Measurements from ENCODE around the gene RAB26. TPM values are rescaled to one million over a fixed set of nuclear protein-coding genes. Genes with fewer than 3 reads are reported as not detected.

The RAB26 gene
- polyA plus RNA-seq, 1 donor from 2014 or later: 4.9 TPM

DNA sequence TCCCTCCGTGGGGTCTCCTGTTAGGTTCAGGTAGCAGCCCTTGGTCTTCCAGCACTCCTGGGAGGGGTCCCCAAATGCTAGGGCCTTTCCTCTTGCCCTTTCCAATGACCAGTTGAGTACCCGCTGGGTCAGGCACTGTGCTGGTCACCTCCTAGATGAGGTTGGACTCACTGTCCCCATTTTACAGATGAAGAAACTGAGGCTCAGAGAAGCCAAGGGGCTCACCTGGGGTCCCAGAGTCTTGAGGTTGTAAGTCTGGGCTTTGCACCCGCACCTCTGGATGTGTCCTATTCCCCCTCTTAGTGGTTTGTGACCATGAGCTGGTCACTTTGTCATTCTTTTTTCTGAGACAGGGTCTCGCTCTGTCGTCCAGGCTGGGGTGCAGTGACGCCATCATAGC lies 49.3 kb downstream of the RAB26 start:
- Histone ChIP-seq H3K27me3 (ENCODE audit: insufficient read depth, low read depth, low read length) (peaks cover 3% of the 10 kb centered on the region), H3K9me3 (ENCODE audit: low read length) (no peaks in the 10 kb centered on the region), H4K20me1 (ENCODE audit: insufficient read depth) (no peaks in the 10 kb centered on the region), H3K27ac (ENCODE audit: low read length) (no peak overlapping the region), H2AFZ (ENCODE audit: low read depth, low read length) (no peak overlapping the region), H3F3A (ENCODE audit: insufficient read depth, low read length, poor library complexity, severe bottlenecking) (no peaks in the 10 kb centered on the region), H3K9ac (ENCODE audit: low read length) (no peak overlapping the region), H3K9me2 (ENCODE audit: insufficient read depth, low read length) (no peaks in the 10 kb centered on the region), H3K36me3 (ENCODE audit: insufficient read depth, low read length) (no peaks in the 10 kb centered on the region), H3K4me2 (ENCODE audit: low read length) (no peak overlapping the region), H3K4me3 (ENCODE audit: low read length) (no peak overlapping the region), H3K79me2 (replicated peaks; ENCODE audit: insufficient read depth, low read length) (peaks cover 2% of the 10 kb centered on the region)
- TF ChIP-seq, protein P1, sequence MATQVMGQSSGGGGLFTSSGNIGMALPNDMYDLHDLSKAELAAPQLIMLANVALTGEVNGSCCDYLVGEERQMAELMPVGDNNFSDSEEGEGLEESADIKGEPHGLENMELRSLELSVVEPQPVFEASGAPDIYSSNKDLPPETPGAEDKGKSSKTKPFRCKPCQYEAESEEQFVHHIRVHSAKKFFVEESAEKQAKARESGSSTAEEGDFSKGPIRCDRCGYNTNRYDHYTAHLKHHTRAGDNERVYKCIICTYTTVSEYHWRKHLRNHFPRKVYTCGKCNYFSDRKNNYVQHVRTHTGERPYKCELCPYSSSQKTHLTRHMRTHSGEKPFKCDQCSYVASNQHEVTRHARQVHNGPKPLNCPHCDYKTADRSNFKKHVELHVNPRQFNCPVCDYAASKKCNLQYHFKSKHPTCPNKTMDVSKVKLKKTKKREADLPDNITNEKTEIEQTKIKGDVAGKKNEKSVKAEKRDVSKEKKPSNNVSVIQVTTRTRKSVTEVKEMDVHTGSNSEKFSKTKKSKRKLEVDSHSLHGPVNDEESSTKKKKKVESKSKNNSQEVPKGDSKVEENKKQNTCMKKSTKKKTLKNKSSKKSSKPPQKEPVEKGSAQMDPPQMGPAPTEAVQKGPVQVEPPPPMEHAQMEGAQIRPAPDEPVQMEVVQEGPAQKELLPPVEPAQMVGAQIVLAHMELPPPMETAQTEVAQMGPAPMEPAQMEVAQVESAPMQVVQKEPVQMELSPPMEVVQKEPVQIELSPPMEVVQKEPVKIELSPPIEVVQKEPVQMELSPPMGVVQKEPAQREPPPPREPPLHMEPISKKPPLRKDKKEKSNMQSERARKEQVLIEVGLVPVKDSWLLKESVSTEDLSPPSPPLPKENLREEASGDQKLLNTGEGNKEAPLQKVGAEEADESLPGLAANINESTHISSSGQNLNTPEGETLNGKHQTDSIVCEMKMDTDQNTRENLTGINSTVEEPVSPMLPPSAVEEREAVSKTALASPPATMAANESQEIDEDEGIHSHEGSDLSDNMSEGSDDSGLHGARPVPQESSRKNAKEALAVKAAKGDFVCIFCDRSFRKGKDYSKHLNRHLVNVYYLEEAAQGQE (IDR thresholded peaks at IDR 0.05; ENCODE audit: borderline replicate concordance): no peak
- TF ChIP-seq TAF1 (IDR thresholded peaks at IDR 0.05; ENCODE audit: low read depth) (no peak), EZH2 (IDR thresholded peaks at IDR 0.05; ENCODE audit: borderline replicate concordance, insufficient read depth, low read length, poor library complexity, severe bottlenecking) (no peak)
- TF ChIP-seq, protein P2, sequence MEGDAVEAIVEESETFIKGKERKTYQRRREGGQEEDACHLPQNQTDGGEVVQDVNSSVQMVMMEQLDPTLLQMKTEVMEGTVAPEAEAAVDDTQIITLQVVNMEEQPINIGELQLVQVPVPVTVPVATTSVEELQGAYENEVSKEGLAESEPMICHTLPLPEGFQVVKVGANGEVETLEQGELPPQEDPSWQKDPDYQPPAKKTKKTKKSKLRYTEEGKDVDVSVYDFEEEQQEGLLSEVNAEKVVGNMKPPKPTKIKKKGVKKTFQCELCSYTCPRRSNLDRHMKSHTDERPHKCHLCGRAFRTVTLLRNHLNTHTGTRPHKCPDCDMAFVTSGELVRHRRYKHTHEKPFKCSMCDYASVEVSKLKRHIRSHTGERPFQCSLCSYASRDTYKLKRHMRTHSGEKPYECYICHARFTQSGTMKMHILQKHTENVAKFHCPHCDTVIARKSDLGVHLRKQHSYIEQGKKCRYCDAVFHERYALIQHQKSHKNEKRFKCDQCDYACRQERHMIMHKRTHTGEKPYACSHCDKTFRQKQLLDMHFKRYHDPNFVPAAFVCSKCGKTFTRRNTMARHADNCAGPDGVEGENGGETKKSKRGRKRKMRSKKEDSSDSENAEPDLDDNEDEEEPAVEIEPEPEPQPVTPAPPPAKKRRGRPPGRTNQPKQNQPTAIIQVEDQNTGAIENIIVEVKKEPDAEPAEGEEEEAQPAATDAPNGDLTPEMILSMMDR (IDR thresholded peaks at IDR 0.05; ENCODE audit: poor library complexity, severe bottlenecking): no peak

DNA sequence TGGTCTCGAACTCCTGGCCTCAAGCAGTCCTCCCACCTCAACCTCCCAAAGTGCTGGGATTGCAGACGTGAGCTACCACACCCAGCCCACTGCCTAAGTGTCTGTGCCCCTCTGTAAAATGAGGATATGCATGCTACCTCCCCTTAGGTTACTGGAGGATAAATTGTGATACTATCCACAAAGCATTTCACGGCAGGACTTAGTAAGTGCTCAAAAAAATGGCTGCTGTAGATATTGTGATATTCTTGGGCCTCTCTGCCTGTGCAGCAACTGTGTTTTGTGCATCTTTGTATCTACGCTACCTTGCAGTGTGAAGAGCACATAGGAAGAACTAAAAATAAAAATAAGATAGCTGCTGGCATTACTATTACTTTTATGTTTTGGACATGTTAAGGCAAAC lies 49.9 kb downstream of the RAB26 start:
- H3K9ac ChIP-seq (ENCODE audit: low read length): no peak overlapping the region
- peaks cover 2% of the 10 kb centered on the region for H3K79me2 ChIP-seq (replicated peaks; ENCODE audit: insufficient read depth, low read length)
- H3K4me2 ChIP-seq (ENCODE audit: low read length): no peak overlapping the region
- no peak overlapping the region for H3K4me3 ChIP-seq (ENCODE audit: low read length)
- H3K36me3 ChIP-seq (ENCODE audit: insufficient read depth, low read length): no peaks in the 10 kb centered on the region
- H3K27me3 ChIP-seq (ENCODE audit: insufficient read depth, low read depth, low read length): peaks cover 3% of the 10 kb centered on the region
- H3F3A ChIP-seq (ENCODE audit: insufficient read depth, low read length, poor library complexity, severe bottlenecking): no peaks in the 10 kb centered on the region
- no peaks in the 10 kb centered on the region for H3K9me2 ChIP-seq (ENCODE audit: insufficient read depth, low read length)
- H4K20me1 ChIP-seq (ENCODE audit: insufficient read depth): no peaks in the 10 kb centered on the region
- no peaks in the 10 kb centered on the region for H3K9me3 ChIP-seq (ENCODE audit: low read length)
- no peak overlapping the region for H3K27ac ChIP-seq (ENCODE audit: low read length)
- no peak for TF ChIP-seq MXI1 (conservative IDR thresholded peaks at IDR 0.05; ENCODE audit: poor library complexity, severe bottlenecking)
- TF ChIP-seq, protein P1 (IDR thresholded peaks at IDR 0.05; ENCODE audit: borderline replicate concordance): no peak
- H2AFZ ChIP-seq (ENCODE audit: low read depth, low read length): no peak overlapping the region
